ENCODE measurements around the gene SPG21. TPM values are rescaled to one million over a fixed set of nuclear protein-coding genes. Genes with fewer than 3 reads are reported as not detected.

SPG21 gene
- total and polyA plus RNA-seq, 2 of the 8 experiments (the other 6 are each of a cell fraction or from before 2014, with no cell fraction given) = 67.3 to 72.7 TPM

- peak; percentile 90 for TF ChIP-seq RAD21 (IDR thresholded peaks at IDR 0.05 in 1 of 2, conservative IDR thresholded peaks at IDR 0.05 in 1 of 2; ENCODE audit: low read depth in 2 of 2, low read length in 2 of 2)
- TF ChIP-seq MAX (IDR thresholded peaks at IDR 0.05) = peak; percentile 44; the same call in 1 of the 2 replicates
- no peak for TF ChIP-seq NRF1 (IDR thresholded peaks at IDR 0.05; ENCODE audit: low read depth, low read length)
Measured at GRCh38 chr15:65032801-65033537, 43.3 kb upstream of the SPG21 start (continued).

All from H1 (cell line).